Dendritic cell treated with granulocyte-macrophage colony-stimulating factor and Interleukin-4, amounts not matched to agents 40 ng/mL and 50 ng/mL, for 4 days (primary cell): ENCODE data around the gene FAM24B.

Source experiments
- H3K27ac Mint-ChIP-seq: one replicate; pipeline ENCODE4 v1.8.0; 2022; ENCODE audit warnings: mild to moderate bottlenecking, mixed read lengths
- H3K27me3 Mint-ChIP-seq: one replicate; pipeline ENCODE4 v1.8.0; 2022; ENCODE audit warnings: mild to moderate bottlenecking, mixed read lengths
- H3K36me3 Mint-ChIP-seq: one replicate; pipeline ENCODE4 v1.8.0; 2022; ENCODE audit warnings: low read depth, mixed read lengths
- H3K4me1 Mint-ChIP-seq: one replicate; pipeline ENCODE4 v1.8.0; 2022; ENCODE audit warnings: low read depth, mixed read lengths
- H3K4me3 Mint-ChIP-seq: one replicate; pipeline ENCODE4 v1.8.0; 2022; ENCODE audit warnings: mild to moderate bottlenecking, moderate library complexity, mixed read lengths
- H3K9me3 Mint-ChIP-seq: one replicate; pipeline ENCODE4 v1.8.0; 2022; ENCODE audit warnings: mixed read lengths
- intact Hi-C: fragments of 100-400 bp; cut with micrococcal nuclease; formaldehyde crosslinking; loops from one replicate; pipeline ENCODE4 v1.15.0; 2022

FAM24B gene

GRCh38 chr10:122828716-122829255, 50.6 kb downstream of the FAM24B start:
- Mint-ChIP-seq H3K27ac (no peak overlapping the region), H3K4me3 (no peak overlapping the region), H3K36me3 (peaks cover 6% of the 10 kb centered on the region), H3K4me1 (no peaks in the 10 kb centered on the region), H3K9me3 (no peaks in the 10 kb centered on the region), H3K27me3 (peaks cover 4% of the 10 kb centered on the region)
- intact Hi-C loops, result no loop called here

GRCh38 chr10:122827302-122827701, 52.1 kb downstream of the FAM24B start:
- Mint-ChIP-seq H3K4me1 (no peaks in the 10 kb centered on the region), H3K9me3 (no peaks in the 10 kb centered on the region), H3K27ac (no peak overlapping the region), H3K36me3 (peaks cover 6% of the 10 kb centered on the region), H3K4me3 (no peak overlapping the region), H3K27me3 (peaks cover 4% of the 10 kb centered on the region)
- intact Hi-C loops, result no loop called here

GRCh38 chr10:122822973-122823690, 56.2 kb downstream of the FAM24B start:
- Mint-ChIP-seq H3K4me1 (no peaks in the 10 kb centered on the region), H3K4me3 (no peak overlapping the region), H3K36me3 (no peaks in the 10 kb centered on the region), H3K27ac (no peak overlapping the region), H3K27me3 (peaks cover 15% of the 10 kb centered on the region), H3K9me3 (no peaks in the 10 kb centered on the region)
- intact Hi-C loops, result no loop called here

GRCh38 chr10:122821808-122822207, 57.6 kb downstream of the FAM24B start:
- no peak overlapping the region for H3K27ac Mint-ChIP-seq
- peaks cover 20% of the 10 kb centered on the region for H3K27me3 Mint-ChIP-seq
- intact Hi-C loops, result no loop called here
- H3K9me3 Mint-ChIP-seq, result no peaks in the 10 kb centered on the region
- H3K36me3 Mint-ChIP-seq, result no peaks in the 10 kb centered on the region
- no peak overlapping the region for H3K4me3 Mint-ChIP-seq
- no peaks in the 10 kb centered on the region for H3K4me1 Mint-ChIP-seq

GRCh38 chr10:122815458-122815857, 63.9 kb downstream of the FAM24B start:
- Mint-ChIP-seq H3K4me3 (no peak overlapping the region), H3K9me3 (peaks cover 7% of the 10 kb centered on the region)

DNA sequence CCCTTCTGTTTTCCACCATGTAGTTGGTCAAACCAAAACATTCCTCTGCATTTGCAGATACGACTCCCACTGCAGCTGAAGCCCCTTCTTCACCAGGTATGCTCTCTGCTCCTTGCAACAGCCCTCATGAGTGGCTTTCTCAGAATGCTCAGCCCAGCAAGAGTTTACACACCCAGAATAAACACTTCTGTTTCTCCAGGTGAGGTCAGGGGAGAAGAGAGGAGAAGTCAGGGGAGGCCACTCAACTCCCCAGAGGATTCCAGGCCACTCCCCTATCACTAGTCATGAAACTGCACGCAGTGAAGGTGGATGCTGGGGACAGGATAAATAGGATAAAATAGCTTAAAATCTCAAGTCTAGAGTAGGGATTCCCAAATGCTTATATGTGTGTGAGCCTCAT, 64.9 kb downstream of the FAM24B start:
- Mint-ChIP-seq H3K27ac (no peak overlapping the region), H3K27me3 (peaks cover 18% of the 10 kb centered on the region), H3K4me3 (no peak overlapping the region), H3K36me3 (no peaks in the 10 kb centered on the region), H3K9me3 (peaks cover 7% of the 10 kb centered on the region), H3K4me1 (no peaks in the 10 kb centered on the region)
- intact Hi-C loops, result no loop called here

More at GRCh38 chr10:122815458-122815857, 63.9 kb downstream of the FAM24B start:
- no peaks in the 10 kb centered on the region for H3K4me1 Mint-ChIP-seq
- no peak overlapping the region for H3K27ac Mint-ChIP-seq
- H3K27me3 Mint-ChIP-seq, result peaks cover 18% of the 10 kb centered on the region
- H3K36me3 Mint-ChIP-seq, result no peaks in the 10 kb centered on the region
- intact Hi-C loops, result no loop called here

DNA sequence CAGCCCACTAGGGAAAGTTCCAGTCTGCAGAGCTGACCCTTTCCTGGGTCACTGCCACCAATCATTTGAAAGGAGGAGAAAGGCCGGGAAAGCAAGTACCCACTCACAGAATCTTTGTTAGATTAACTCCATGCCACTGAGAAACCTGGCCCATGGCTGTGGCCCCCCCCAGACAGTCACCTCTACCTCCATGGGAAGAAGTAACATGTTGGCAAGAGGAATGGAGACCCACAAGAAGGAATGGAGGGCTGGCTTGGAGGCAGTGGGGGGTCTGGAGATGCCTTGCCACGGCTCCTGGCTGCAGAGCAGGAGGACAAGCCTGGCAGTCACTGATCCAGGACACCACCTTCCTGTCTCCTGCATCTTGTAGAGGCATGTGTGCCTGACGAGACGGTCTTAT, 66.6 kb downstream of the FAM24B start:
- H3K27me3 Mint-ChIP-seq, result peaks cover 4% of the 10 kb centered on the region
- intact Hi-C loops, result no loop called here
- no peak overlapping the region for H3K27ac Mint-ChIP-seq
- H3K36me3 Mint-ChIP-seq, result no peaks in the 10 kb centered on the region
- no peaks in the 10 kb centered on the region for H3K4me1 Mint-ChIP-seq
- no peak overlapping the region for H3K4me3 Mint-ChIP-seq
- H3K9me3 Mint-ChIP-seq, result peaks cover 7% of the 10 kb centered on the region

DNA sequence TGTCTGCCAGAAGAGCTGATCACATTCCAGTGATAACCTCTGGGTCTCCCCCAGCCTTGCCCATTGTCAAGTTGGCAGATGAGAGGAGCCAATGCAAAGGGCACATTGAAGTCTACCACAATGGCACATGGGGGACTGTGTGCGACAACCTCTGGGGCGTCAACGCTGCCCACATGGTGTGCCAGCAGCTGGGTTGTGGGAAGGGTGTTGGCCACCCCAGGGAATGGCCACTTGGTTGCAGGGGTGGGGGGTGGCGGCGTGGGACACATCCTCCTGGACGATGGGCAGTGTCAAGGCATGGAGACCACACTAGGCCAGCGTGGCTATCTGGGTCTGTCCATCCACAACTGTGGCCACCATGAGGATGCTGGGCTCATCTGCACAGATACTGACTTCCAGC, 77.1 kb downstream of the FAM24B start:
- H3K27me3 Mint-ChIP-seq, result no peaks in the 10 kb centered on the region
- intact Hi-C loops, result no loop called here
- H3K36me3 Mint-ChIP-seq, result no peaks in the 10 kb centered on the region
- H3K27ac Mint-ChIP-seq, result no peak overlapping the region
- no peak overlapping the region for H3K4me3 Mint-ChIP-seq
- no peaks in the 10 kb centered on the region for H3K9me3 Mint-ChIP-seq
- H3K4me1 Mint-ChIP-seq, result no peaks in the 10 kb centered on the region
